22Rv1 (cell line): ENCODE results near the gene MOB3B.

Experiments used
- H3K27ac ChIP-seq: fragments of 450-650 bp; 2 replicates; pipeline ENCODE4 v1.5.1; 2017
- CTCF ChIP-seq: fragments of 450-650 bp; IDR thresholded peaks from 2 replicates; pipeline ENCODE4 v1.5.1; 2017; ENCODE audit warnings: mild to moderate bottlenecking
- ZFX ChIP-seq: fragments of 450-650 bp; IDR thresholded peaks from 2 replicates; pipeline ENCODE4 v1.6.1; 2017; ENCODE audit warnings: antibody characterized with exemption, borderline replicate concordance

Gene MOB3B

GRCh38 chr9:27476870-27477515, 52.6 kb downstream of the MOB3B start:
- no peak overlapping the region for H3K27ac ChIP-seq
- TF ChIP-seq ZFX (no peak), CTCF (no peak)

- no peak overlapping the region for H3K27ac ChIP-seq
- no peak for TF ChIP-seq ZFX
- no peak for TF ChIP-seq CTCF
These were observed 54.5 kb downstream of the MOB3B start for GRCh38 chr9:27475057-27475595.

- TF ChIP-seq ZFX (no peak), CTCF (no peak)
- no peak overlapping the region for H3K27ac ChIP-seq
These were observed 55.3 kb downstream of the MOB3B start for GRCh38 chr9:27474305-27474704.

- no peak for TF ChIP-seq ZFX
- no peak overlapping the region for H3K27ac ChIP-seq
These were observed 56.5 kb downstream of the MOB3B start for GRCh38 chr9:27473111-27473529.

GRCh38 chr9:27472195-27472594, 57.4 kb downstream of the MOB3B start:
- TF ChIP-seq CTCF (no peak), ZFX (no peak)
- H3K27ac ChIP-seq = no peak overlapping the region

- H3K27ac ChIP-seq = no peak overlapping the region
- TF ChIP-seq CTCF (no peak), ZFX (no peak)
These were observed 57.8 kb downstream of the MOB3B start for GRCh38 chr9:27471789-27472188.

- H3K27ac ChIP-seq = no peak overlapping the region
- no peak for TF ChIP-seq ZFX
- no peak for TF ChIP-seq CTCF
These were observed 58.2 kb downstream of the MOB3B start for GRCh38 chr9:27471366-27471765.
